GM19035 (cell line): ENCODE measurements around the gene PKP2.

Source experiments
- ATAC-seq: cut with Tn5 transposase; IDR thresholded peaks from one replicate; pipeline ENCODE4 v1.9.1; 2021; ENCODE audit not compliant: unreplicated experiment

PKP2 gene

GRCh38 chr12:32756476-32757066, 140.0 kb downstream of the PKP2 start:
- ATAC-seq, result no peak

- ATAC-seq, result peak; percentile 91
Measured at GRCh38 chr12:32755654-32756475, 140.7 kb downstream of the PKP2 start, which contains the start of gene YARS2. YARS2 (minus strand) TSS chr12:32755897; CDS start chr12:32755874, 23 bp downstream.

GRCh38 chr12:32755051-32755653, 141.4 kb downstream of the PKP2 start:
- peak; percentile 61 for ATAC-seq

GRCh38 chr12:32754111-32754510, 142.5 kb downstream of the PKP2 start:
- no peak for ATAC-seq

GRCh38 chr12:32753605-32754004, 143.0 kb downstream of the PKP2 start:
- no peak for ATAC-seq

GRCh38 chr12:32743264-32743663, 153.3 kb downstream of the PKP2 start:
- ATAC-seq, result no peak

GRCh38 chr12:32742133-32742532, 154.4 kb downstream of the PKP2 start:
- ATAC-seq, result no peak
